HEK293T (cell line): ENCODE results near the gene TAF9.

ENCODE experiments used
- ARNT ChIP-seq: fragments of 450-650 bp; IDR thresholded peaks from 2 replicates; pipeline ENCODE4 v1.6.1; 2017; ENCODE audit warnings: mild to moderate bottlenecking
- BHLHE40 ChIP-seq: fragments of 450-650 bp; IDR thresholded peaks from 2 replicates; pipeline ENCODE4 v1.6.1; 2016; ENCODE audit warnings: mild to moderate bottlenecking, moderate library complexity, borderline replicate concordance
- ELF4 ChIP-seq: fragments of 450-650 bp; IDR thresholded peaks from 2 replicates; pipeline ENCODE4 v1.6.1; 2017; ENCODE audit warnings: antibody characterized with exemption
- FOXK2 ChIP-seq: fragments of 450-650 bp; IDR thresholded peaks from 2 replicates; pipeline ENCODE4 v1.6.1; 2016; ENCODE audit warnings: mild to moderate bottlenecking
- HDGF ChIP-seq: fragments of 450-650 bp; IDR thresholded peaks from 2 replicates; pipeline ENCODE4 v1.6.1; 2017; ENCODE audit warnings: antibody characterized with exemption, borderline replicate concordance
- NFRKB ChIP-seq: fragments of 450-650 bp; IDR thresholded peaks from 2 replicates; pipeline ENCODE4 v1.6.1; 2016; ENCODE audit warnings: mild to moderate bottlenecking, moderate library complexity
- PKNOX1 ChIP-seq: fragments of 450-650 bp; IDR thresholded peaks from 2 replicates; pipeline ENCODE4 v1.6.1; 2016
- SP1 ChIP-seq: fragments of 450-650 bp; IDR thresholded peaks from 2 replicates; pipeline ENCODE4 v1.6.1; 2017
- SUZ12 ChIP-seq: fragments of 450-650 bp; IDR thresholded peaks from 2 replicates; pipeline ENCODE4 v1.6.1; 2016; ENCODE audit warnings: mild to moderate bottlenecking
- TARDBP ChIP-seq: fragments of 450-650 bp; IDR thresholded peaks from 2 replicates; pipeline ENCODE4 v1.6.1; 2016
- ZNF384 ChIP-seq: fragments of 450-650 bp; IDR thresholded peaks from 2 replicates; pipeline ENCODE4 v1.6.1; 2016

- TF ChIP-seq BHLHE40 (no peak), PKNOX1 (no peak), ELF4 (no peak), TARDBP (no peak), ARNT (no peak), SUZ12 (no peak), NFRKB (no peak), FOXK2 (no peak), SP1 (no peak), ZNF384 (no peak), HDGF (no peak)
Observed at GRCh38 chr5:69364850-69365249, 4.5 kb downstream of the TAF9 start.
